ENCODE data around the gene SAMD7.
A peak's percentile ranks its signal among the peaks of the same experiment; 100 is the strongest.

The SAMD7 gene

GRCh38 chr3:169913323-169913722 is 2.0 kb downstream of the SAMD7 start:
- no peak for DNase-seq

GRCh38 chr3:169914321-169914720 is 2.9 kb downstream of the SAMD7 start:
- DNase-seq: no peak

GRCh38 chr3:169923189-169923588 is 11.8 kb downstream of the SAMD7 start:
- DNase-seq: no peak

- no peak for DNase-seq
Measured at GRCh38 chr3:169923831-169924230, 12.5 kb downstream of the SAMD7 start.

GRCh38 chr3:169929830-169930519 is 18.6 kb downstream of the SAMD7 start:
- peak; percentile 3 for DNase-seq

GRCh38 chr3:169930843-169931242 is 19.5 kb downstream of the SAMD7 start:
- no peak for DNase-seq

- no peak for DNase-seq
Measured at GRCh38 chr3:169931747-169932520, 20.6 kb downstream of the SAMD7 start.

GRCh38 chr3:169939320-169939719 is 27.9 kb downstream of the SAMD7 start:
- DNase-seq: no peak

GRCh38 chr3:169939751-169940150 is 28.4 kb downstream of the SAMD7 start:
- DNase-seq: no peak

- no peak for DNase-seq
Measured at GRCh38 chr3:169940470-169941181, 29.3 kb downstream of the SAMD7 start.

GRCh38 chr3:169945313-169945712 is 33.9 kb downstream of the SAMD7 start:
- DNase-seq: peak; percentile 30

- no peak for DNase-seq
Measured at GRCh38 chr3:169946336-169946735, 35.0 kb downstream of the SAMD7 start.

- no peak for DNase-seq
Measured at GRCh38 chr3:169948559-169949448, 37.4 kb downstream of the SAMD7 start.

- DNase-seq: no peak
Measured at GRCh38 chr3:169952045-169952444, 40.7 kb downstream of the SAMD7 start.

- DNase-seq: no peak
Measured at GRCh38 chr3:169953462-169954141, 42.2 kb downstream of the SAMD7 start.

- DNase-seq: peak; percentile 23
Measured at GRCh38 chr3:169954142-169954756, 42.9 kb downstream of the SAMD7 start.

- no peak for DNase-seq
Measured at GRCh38 chr3:169955406-169955805, 44.0 kb downstream of the SAMD7 start.

GRCh38 chr3:169964176-169964575 is 52.8 kb downstream of the SAMD7 start:
- DNase-seq: no peak

GRCh38 chr3:169965562-169966427 is 54.4 kb downstream of the SAMD7 start:
- no peak for DNase-seq

GRCh38 chr3:169966428-169966950 is 55.1 kb downstream of the SAMD7 start, which contains the start of gene SEC62:
Gene SEC62, plus strand, starts transcription at chr3:169966807. Its CDS starts 16 bp downstream, at chr3:169966823.
- peak; percentile 87 for DNase-seq
